GM12878 (cell line): ENCODE results near the gene TCHP. TPM values are rescaled to one million over a fixed set of nuclear protein-coding genes. Genes with fewer than 3 reads are reported as not detected.

ENCODE experiments used
- ATF2 ChIP-seq: IDR thresholded peaks from 2 replicates; pipeline ENCODE4 v1.6.1; 2012; ENCODE audit warnings: low read length, inconsistent platforms
- ATF7 ChIP-seq: fragments of 450-650 bp; IDR thresholded peaks from 2 replicates; pipeline ENCODE4 v1.6.1; 2016; ENCODE audit warnings: low read depth, mild to moderate bottlenecking
- BACH1 ChIP-seq: fragments of 450-650 bp; IDR thresholded peaks from 2 replicates; pipeline ENCODE4 v1.6.1; 2017; ENCODE audit warnings: mild to moderate bottlenecking, borderline replicate concordance
- CREB1 ChIP-seq: IDR thresholded peaks from 2 replicates; pipeline ENCODE4 v1.6.1; 2012; ENCODE audit warnings: low read depth, mild to moderate bottlenecking, inconsistent platforms
- CTCF ChIP-seq, 3 experiments: IDR thresholded peaks in 2 of 3; conservative IDR thresholded peaks in 1 of 3; 2 replicates each; pipeline ENCODE4 v1.5.1; 2011; ENCODE audit warnings: low read depth in 3 of 3, low read length in 3 of 3, mild to moderate bottlenecking in 3 of 3, control low read depth in 2 of 3, moderate library complexity in 2 of 3, inconsistent platforms in 1 of 3, mixed read lengths in 1 of 3; ENCODE audit not compliant: control insufficient read depth in 2 of 3, insufficient read depth in 1 of 3; ENCODE audit errors: extremely low read depth in 1 of 3
- E2F8 ChIP-seq: fragments of 450-650 bp; IDR thresholded peaks from 2 replicates; pipeline ENCODE4 v1.6.1; 2018; ENCODE audit warnings: mild to moderate bottlenecking, low read depth, moderate library complexity; ENCODE audit not compliant: partially characterized antibody
- FOS ChIP-seq: IDR thresholded peaks from 3 replicates; pipeline ENCODE4 v1.6.1; 2011; ENCODE audit warnings: borderline replicate concordance; ENCODE audit not compliant: insufficient read length; ENCODE audit errors: extremely low read depth
- HCFC1 ChIP-seq: fragments of 150-350 bp; IDR thresholded peaks from 2 replicates; pipeline ENCODE4 v1.6.1; 2014; ENCODE audit warnings: low read length
- HDGF ChIP-seq: fragments of 450-650 bp; IDR thresholded peaks from 2 replicates; pipeline ENCODE4 v1.6.1; 2016; ENCODE audit warnings: antibody characterized with exemption
- IKZF1 ChIP-seq: fragments of 450-650 bp; conservative IDR thresholded peaks from 2 replicates; pipeline ENCODE4 v1.6.1; 2017; ENCODE audit warnings: antibody characterized with exemption, mild to moderate bottlenecking
- NBN ChIP-seq: fragments of 450-650 bp; IDR thresholded peaks from 2 replicates; pipeline ENCODE4 v1.6.1; 2016
- NKRF ChIP-seq: fragments of 450-650 bp; conservative IDR thresholded peaks from 2 replicates; pipeline ENCODE4 v1.6.1; 2017; ENCODE audit warnings: mild to moderate bottlenecking, moderate library complexity
- PML ChIP-seq: IDR thresholded peaks from 2 replicates; pipeline ENCODE4 v1.6.1; 2012; ENCODE audit warnings: low read length, inconsistent platforms
- POLR2A ChIP-seq: IDR thresholded peaks from 2 replicates; pipeline ENCODE4 v1.6.1; 2011; ENCODE audit warnings: low read depth, mild to moderate bottlenecking, low read length
- RB1 ChIP-seq: fragments of 450-650 bp; formaldehyde crosslinking; IDR thresholded peaks from 2 replicates; pipeline ENCODE4 v1.6.1; 2017; ENCODE audit warnings: mild to moderate bottlenecking, borderline replicate concordance
- RELA ChIP-seq: fragments of 450-650 bp; IDR thresholded peaks from 2 replicates; pipeline ENCODE4 v1.8.0; 2014; ENCODE audit warnings: borderline replicate concordance; ENCODE audit not compliant: partially characterized antibody
- SREBF1 ChIP-seq: IDR thresholded peaks from 2 replicates; pipeline ENCODE4 v1.6.1; 2012; ENCODE audit warnings: mild to moderate bottlenecking, low read length
- STAT3 ChIP-seq: IDR thresholded peaks from 2 replicates; pipeline ENCODE4 v1.6.1; 2011; ENCODE audit warnings: low read depth, low read length, improper control_type of control experiment
- TARDBP ChIP-seq: IDR thresholded peaks from 2 replicates; pipeline ENCODE4 v1.6.1; 2016; ENCODE audit warnings: borderline replicate concordance
- TCF12 ChIP-seq: IDR thresholded peaks from 2 replicates; pipeline ENCODE4 v1.6.1; 2011; ENCODE audit warnings: low read depth, mild to moderate bottlenecking, low read length
- TCF3 ChIP-seq: IDR thresholded peaks from 2 replicates; pipeline ENCODE4 v1.6.1; 2012; ENCODE audit warnings: low read depth, mild to moderate bottlenecking, low read length, borderline replicate concordance; ENCODE audit not compliant: insufficient read depth
- ZNF217 ChIP-seq: fragments of 450-650 bp; IDR thresholded peaks from 2 replicates; pipeline ENCODE4 v1.6.1; 2017; ENCODE audit warnings: antibody characterized with exemption, mild to moderate bottlenecking
- polyA plus RNA-seq, 11 experiments: library from polyadenylated mRNA; depleted of rRNA in 4 of 11; unstranded in 6 of 11; stranded (reverse) in 5 of 11; fragments of >200 nt; fragmentation: Nextera tagmentation in 4 of 11; fragmentation: Illumina TruSeq in 1 of 11; extraction: Ambion mirVana in 4 of 11; extraction: Trizol in 1 of 11; gene quantifications; 1 replicate in 1 of 11; 2 replicates in 10 of 11; pipeline versions ENCODE4 v1.2.1 to v1.2.3, GENCODE V29; 2011 to 2016; ENCODE audit warnings: inconsistent platforms in 2 of 11, missing spikeins in 2 of 11, low read depth in 1 of 11
- total RNA-seq, 4 experiments: library from RNA; depleted of rRNA in 3 of 4; stranded (reverse); fragments of >200 nt in 3 of 4; fragmentation: Illumina TruSeq in 1 of 4; extraction: Trizol in 1 of 4; gene quantifications; 2 replicates each; pipeline versions ENCODE4 v1.2.1 to v1.2.3, GENCODE V29; 2013 to 2021

TCHP gene
- total and polyA plus RNA-seq, 10 of the 15 experiments (the other 5 are each of a cell fraction or from before 2014, with no cell fraction given), result 4.8 to 18.6 (median 15.0) TPM

- TF ChIP-seq CTCF (IDR thresholded peaks at IDR 0.05 in 2 of 3, conservative IDR thresholded peaks at IDR 0.05 in 1 of 3; ENCODE audit: control insufficient read depth in 2 of 3, extremely low read depth in 1 of 3, insufficient read depth in 1 of 3, low read depth in 3 of 3, low read length in 3 of 3) (peak; percentile 43 to 86 (median 50); a peak in 4 of 6 replicates), TCF3 (0 out of 2 replicates have a peak, but pooled peaks have one; percentile 18), HCFC1 (peak; percentile 58), E2F8 (no peak), BACH1 (peak; percentile 60; the same call in 1 of the 2 replicates), TARDBP (no peak), NKRF (peak; percentile 80), FOS (peak; percentile 42), TCF12 (peak; percentile 17; the same call in 1 of the 2 replicates), POLR2A (peak; percentile 75), IKZF1 (peak; percentile 86), RB1 (peak; percentile 75; the same call in 1 of the 2 replicates), NBN (peak; percentile 51; the same call in 1 of the 2 replicates), CREB1 (peak; percentile 75; the same call in 1 of the 2 replicates), ATF2 (no peak), ATF7 (no peak), HDGF (peak; percentile 81), SREBF1 (no peak), ZNF217 (0 out of 2 replicates have a peak, but pooled peaks have one; percentile 79), RELA (peak; percentile 28), STAT3 (no peak), PML (no peak)
These were observed 19.8 kb upstream of the TCHP start, which contains the start of gene GLTP (continued) for GRCh38 chr12:109880043-109880931.
